NCI-H2227 treated with DMSO at 0.1 percent for 48 hours (cell line): ENCODE measurements around the gene CRYGN.

Source experiments
- DNase-seq: peaks from one replicate; lab custom pipeline; 2025; lab: John Stamatoyannopoulos, UW

CRYGN gene

DNA sequence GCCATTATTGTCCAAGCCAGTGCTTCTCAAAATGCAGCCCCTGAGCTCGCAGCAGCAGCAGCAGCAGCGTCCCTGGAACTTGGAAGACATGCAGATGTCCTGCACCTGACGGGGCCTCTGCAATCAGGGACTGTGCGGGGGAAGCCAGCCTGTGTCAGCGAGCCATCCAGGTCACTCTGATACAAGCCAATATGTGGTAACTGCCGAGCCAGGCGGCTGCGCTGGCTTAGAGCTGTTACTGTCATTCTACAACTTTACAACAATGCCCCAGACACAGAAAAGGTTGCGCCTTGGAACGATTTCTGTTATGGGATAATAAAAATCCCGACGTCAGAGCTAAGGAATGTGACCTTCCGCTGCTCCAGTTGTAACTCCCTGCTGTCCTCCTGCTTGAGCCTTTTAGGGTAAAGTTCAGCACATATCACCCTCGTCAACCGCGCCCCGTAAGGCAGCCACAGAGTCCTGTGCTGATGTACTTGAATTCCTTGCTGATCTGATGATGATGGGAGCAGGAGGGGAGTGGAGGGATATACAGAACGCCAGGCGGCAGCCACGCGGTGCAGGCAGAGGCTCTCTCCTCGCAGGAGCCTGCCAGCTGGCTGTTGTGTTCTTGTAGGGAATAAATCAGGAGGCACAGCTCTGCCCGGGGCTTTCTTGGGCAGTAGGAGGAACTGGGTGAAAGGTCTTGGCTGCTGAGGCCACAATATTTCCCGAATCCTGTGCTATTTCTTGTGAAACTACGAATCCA, 20.0 kb upstream of the CRYGN start:
- DNase-seq, result peak; percentile 39

DNA sequence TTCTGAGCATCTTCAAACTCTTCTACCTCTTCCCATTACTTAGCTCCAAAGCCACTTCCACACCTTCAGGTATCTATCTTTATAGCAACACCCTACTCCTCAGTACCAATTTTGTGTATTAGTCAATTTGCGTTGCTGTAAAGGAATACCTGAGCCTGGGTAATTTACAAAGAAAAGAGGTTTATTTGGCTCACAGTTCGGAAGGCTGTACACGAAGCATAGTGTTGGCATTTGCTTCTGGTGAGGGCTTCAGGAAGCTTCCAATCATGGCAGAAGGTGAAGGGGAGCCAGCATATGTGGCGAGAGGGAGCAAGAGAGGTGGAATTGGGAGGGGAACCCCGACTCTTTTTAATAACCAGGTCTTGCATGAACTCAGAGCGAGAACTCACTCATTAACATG, 17.6 kb upstream of the CRYGN start:
- DNase-seq, result no peak

DNA sequence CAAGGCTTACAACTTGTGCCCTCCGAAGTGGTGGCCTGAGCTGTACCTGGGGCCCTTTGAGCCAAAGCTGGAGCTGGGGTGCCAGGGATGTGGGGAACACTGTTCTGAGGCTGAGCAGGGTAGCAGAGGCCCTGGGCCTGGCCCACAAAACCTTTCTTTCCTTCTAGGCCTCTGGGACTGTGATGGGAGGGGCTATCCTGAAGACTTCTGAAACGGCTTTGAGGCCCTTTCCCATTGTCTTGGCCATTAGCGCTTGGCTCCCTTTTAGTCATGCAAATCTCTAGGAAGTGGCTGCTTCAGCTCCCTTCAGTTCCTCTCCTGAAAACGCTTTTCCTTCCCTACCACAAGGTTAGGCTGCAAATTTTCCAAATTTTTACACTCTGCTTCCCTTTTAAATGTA, 16.8 kb upstream of the CRYGN start:
- DNase-seq, result no peak

DNA sequence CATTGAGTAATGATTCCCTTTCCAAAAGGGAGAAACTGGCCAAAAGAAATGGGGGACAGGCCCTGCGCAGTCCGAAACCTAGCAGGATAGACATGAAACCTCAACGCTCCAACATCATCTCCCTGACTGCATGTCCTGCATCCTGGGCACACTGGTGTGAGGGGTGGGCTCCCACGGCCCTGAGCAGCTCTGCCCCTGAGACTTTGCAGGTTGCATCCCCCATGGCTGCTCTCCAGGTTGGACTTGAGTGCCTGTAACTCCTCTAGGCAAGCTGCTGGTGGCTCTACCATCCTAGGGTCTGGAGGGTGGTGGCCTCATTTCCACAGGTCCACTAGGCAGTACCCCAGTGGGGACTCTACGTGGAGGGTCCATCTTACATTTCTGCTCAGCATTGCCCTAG, 16.3 kb upstream of the CRYGN start:
- DNase-seq, result no peak

DNA sequence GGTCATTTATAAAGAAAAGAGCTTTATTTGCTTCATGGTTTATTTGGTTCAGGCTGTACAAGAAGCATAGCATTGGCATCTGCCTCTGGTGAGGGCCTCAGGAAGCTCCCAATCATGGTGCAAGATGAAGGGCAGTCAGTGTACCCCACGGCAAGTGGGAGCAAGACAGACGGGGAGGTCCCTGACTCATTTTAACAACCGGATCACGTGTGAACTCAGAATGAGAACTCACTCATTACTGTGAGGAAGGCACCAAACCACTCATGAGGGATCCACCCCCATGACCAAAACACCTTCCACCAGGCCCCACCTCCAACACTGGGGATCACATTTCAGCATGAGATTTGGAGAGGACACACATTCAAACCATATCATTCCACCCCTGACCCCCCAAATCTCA, 15.7 kb upstream of the CRYGN start:
- DNase-seq, result no peak

DNA sequence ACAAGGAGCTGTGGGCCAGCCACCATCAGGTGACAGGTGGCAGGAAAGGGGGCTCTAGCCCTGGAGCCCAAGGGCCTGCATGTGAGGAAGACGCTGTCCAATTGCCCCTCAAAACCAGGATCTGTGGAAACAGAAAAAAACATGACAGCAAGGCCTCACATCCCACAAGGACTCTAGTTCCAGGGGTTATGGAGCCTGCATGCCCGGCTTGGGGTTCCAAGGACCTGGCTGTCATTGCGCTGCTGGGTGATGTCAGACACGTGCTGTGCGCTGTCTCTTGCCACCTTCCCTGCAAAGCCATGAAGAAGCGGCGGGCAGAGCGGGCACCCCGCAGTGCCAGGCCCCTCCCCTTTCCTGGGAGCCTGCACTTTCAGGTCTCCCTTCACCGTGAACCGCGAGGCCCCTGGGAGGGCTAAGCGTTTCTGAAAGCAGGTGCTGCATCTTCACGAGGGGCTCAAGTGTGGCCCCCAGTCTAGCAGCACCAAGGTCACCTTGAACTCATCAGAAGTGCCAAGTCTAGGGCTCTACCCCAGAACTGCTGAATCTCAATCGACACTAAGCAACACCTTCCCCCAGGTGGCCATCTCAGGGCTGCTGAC, 15.1 kb upstream of the CRYGN start:
- no peak for DNase-seq

DNA sequence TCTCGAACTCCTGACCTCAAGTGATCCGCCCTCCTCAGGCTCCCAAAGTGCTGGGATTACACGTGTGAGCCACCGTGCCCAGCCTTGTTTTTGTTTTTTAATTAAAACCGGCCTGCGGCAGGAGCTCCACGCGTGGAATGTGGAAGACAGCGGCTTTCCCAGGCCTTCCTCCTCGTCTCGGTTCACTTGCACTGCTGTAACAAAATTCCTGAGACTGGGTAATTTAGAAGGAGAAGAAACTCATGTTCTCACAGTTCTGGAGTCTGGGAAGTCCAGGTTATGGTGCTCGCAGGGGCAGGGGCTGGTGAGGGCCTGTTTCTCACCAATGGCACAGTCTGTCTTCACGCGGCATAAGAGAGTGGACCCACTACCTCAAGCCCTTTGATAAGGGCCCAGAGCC, 14.4 kb upstream of the CRYGN start:
- DNase-seq, result no peak

DNA sequence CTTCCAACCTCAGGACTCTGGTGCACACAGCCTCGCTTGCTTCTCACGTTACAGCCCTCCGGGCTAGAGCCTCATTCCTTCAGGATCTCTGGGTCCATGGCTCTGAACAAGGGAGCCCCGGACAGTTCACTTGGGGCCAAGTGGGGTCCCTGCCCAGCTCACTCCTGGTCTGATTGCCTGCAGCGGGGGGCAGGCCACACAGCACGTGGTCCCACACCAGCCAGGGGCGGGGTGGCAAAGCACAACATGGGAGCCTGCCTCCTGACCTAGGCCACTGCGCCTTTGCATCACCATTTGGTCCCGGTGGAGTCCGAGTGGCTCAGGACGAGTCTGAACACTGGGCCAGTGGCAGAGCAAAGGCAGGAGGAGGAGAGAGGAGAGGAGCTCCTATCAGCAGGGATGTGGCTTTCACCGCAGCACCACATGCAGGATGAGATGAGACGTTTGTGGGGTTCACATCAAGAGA, 13.4 kb upstream of the CRYGN start:
- DNase-seq, result no peak

DNA sequence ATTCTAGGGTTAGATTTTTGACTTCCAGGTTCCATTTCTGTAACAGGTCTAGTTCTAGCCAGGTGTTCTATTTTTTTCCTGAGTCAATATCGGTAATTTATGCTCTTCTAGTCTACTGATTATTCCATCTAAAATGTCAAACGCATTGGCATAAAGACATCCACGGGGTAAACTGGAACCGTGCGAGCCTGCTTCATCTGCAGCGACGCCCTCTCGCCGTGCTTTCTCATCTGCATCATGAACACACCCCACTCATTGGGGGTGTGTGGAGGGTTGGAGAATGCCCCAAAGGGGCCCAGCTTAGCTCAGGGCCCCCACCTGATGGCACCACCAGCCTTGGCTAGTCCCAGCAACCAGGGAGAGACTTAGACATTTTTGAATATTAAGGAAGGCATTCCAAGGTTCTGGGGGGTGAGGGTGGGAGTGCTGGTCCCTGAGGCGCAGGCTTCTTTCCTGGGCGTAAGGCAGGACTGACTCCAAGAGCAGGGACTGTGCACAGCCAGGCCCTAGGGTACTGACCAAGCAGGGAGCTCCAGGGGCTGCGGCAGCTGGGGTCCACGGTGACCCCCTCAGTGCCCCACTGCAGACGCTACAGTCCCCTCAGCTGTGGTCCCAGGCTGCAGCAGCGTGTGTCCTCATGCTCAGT, 12.9 kb upstream of the CRYGN start:
- DNase-seq, result no peak

DNA sequence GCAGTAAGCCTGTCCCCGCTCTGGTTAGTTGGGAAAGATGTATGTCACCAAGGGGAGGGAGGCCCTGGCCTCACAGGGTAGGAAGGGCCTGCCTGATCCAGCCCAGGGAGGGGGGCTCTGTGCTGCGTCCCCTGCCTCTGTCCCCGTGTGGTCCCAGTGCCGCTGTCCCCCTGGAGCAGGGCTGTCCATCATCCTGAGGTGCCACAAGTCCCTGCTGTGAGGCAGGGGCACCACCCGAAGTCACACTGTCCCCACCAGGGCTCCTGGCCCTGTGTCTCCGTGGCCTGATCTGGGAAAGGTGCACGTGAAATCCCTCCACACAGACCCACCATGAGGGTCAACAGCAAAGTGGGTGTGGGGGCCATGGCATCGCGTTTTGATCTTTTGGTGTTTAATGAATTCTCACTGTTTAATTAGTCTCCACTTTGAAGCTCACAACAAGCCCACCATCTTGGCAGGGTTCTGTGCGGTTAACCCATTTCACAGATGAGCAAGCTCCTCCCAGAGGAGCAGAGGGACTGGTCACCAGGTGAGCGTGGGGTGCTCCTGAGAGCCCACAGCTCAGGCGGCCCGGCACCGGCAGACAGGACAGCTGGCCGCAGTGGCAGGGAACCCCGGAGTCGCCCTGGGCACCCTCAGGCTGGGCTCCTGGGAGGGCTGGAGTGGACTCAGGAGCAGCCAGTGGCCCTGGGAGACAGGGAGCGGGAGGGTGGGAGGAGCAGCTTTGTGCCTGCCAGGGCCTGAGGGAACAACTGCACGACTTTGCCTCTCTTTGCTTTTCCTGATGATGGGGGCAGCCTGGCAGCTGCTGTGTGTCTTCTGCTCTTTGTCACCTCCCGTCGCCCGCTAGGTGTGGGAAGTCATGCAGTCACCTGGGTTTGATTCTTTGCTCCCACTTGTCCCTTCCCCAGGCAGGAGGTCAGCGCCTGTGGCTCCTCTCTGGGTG, 12.0 kb upstream of the CRYGN start:
- DNase-seq, result no peak

DNA sequence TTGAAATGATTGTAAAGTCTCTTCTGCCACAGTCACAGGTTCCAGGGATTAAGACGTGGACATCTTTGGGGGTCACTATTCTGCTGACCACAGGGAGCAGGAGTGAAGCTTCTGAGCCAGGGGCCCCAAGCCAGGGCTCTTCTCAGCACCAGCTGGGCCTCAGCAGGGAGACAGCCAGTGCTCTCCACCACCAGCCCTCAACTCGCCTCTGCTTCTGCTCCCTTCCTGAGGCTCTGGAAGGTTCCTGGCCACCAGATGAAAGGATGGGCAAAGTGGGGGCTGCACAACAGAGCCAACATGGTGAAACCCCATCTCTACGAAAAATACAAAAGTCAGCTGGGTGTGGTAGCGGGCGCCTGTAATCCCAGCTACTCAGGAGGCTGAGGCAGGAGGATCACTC, 11.2 kb upstream of the CRYGN start:
- no peak for DNase-seq

DNA sequence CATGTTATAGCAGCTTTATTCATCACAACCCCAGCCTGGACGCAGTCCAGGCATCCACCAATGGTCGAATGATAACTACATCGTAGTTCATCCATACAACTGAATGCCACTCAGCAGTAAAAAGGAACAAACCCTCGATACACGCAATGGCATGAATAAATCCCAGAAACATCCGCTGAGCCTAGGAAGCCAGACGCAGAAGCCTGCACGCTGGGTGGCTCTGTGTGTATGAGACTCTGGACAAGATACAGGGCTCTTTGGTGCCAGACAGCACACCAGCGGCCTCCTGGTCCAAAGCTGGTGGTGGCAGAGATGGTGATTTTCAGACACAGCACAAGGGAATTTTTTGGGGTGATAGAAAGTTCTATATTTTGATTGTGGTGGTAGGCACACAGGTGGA, 10.0 kb upstream of the CRYGN start:
- no peak for DNase-seq

DNA sequence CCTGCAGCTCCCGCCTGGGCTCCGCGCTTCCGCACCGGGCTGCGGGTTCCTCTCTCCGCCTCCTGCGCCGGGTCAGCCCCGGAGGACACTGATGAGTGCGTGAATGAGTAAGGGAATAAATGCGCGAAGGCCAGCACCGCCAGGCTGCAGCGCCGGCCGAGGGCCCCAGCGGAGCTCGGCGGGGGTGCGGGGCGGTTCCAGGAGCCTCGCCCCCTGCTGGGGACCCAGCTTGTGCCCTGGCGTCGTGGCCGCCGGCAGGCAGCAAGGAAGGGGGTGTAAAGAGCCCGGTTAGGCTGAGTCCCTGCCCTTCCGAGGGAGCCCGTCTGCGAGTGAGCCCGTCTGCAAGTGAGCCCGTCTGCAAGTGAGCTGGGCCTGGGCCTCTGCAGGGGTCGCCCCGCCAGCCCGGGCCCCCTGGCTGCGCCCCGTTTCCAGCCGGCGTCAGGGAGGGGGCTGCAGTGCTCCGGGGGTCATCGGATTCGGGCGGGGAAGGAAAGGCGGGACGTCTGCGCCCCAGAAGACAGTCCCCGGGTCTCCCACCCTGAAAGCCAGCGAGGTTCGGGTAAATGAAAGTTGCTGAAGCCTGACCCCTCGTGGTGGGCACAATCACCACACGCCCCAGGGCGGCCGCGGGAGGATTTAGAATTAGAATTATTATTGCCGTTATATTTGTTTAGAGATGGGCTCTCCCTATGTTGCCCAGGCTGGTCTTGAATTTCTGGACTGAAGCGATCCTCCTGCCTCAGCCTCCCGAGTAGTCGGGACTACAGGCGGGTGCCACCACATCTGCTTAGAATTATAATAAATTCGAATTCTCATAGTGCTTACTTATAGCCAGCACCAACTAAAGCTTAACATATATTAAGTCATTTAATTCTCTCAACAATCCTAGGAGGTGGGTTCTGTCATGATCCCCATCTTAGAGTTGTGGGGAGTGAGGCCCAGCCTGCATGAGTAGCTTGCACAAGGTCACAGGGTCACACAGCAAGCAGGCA, 8.6 kb upstream of the CRYGN start:
- DNase-seq, result peak; percentile 53

DNA sequence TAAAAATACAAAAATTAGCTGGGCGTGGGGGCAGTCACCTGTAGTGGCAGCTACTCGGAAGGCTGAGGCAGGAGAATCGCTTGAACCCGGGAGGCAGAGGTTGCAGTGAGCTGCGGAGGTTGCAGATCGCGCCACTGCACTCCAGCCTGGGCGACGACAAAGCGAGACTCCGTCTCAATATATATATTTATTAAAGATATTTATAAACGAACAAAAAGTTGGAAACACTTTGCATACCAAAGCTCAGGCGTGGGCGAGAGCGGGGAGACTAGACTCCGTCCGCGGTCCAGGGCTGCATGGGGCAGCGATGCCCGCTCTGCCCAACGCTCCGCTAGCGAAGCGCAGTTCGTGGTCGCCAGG, 7.9 kb upstream of the CRYGN start:
- DNase-seq, result no peak

DNA sequence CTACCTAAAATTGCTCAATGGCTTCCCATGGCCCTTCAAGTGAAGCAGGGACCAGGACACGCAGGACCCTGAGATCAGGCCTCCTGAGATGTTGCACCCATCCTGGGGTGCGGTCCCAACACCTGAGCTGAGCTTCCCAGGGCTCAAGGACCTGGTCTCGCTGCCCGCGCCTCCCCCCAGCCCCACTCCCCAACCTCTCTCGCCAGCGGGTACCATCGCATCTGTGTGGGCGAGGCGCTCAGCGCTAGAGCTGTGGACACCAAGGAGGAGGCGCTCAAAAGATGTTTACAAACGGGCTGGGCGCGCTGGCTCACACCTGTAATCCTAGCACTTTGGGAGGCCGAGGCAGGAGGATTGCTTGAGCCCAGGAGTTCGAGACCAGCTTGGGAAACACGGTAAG, 7.4 kb upstream of the CRYGN start:
- DNase-seq, result no peak

DNA sequence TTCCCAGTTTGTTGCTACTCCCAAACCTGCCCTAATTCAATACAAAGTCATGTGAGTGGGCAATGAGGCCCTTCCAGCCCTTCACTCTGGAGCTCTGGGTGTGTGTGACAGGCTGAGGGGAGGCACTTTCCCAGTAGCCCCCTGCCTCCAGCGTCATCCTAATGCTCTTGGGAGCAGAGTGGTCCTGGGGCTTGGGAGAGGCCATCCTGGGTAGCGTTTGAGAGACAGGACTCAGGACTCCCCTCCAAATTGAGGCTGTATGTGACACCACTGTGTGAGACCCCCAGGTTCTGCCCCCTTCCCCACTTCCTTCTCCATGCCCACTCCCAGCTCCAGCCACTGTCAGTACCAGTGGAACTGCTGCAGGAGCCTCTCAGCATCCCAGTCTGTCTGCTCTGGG, 6.5 kb upstream of the CRYGN start:
- no peak for DNase-seq

DNA sequence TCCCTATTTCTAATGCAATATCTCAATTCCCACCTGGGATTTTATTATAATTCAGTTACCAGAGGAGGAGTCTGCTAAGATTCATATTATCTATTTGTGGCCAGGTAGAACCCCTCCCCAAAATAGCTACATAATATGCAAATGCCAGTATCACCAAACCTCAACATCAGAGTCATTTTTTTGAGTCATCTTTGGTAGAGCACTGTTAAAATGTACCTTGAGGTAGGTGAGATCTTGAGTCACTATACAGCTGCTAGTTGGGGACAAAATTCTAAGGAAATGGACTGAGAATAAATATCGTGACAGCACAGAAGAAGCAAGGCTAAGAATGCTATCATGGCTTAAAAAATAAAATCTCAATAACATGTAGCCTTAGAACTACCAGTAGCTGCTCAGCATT, 4.7 kb upstream of the CRYGN start:
- DNase-seq, result no peak

DNA sequence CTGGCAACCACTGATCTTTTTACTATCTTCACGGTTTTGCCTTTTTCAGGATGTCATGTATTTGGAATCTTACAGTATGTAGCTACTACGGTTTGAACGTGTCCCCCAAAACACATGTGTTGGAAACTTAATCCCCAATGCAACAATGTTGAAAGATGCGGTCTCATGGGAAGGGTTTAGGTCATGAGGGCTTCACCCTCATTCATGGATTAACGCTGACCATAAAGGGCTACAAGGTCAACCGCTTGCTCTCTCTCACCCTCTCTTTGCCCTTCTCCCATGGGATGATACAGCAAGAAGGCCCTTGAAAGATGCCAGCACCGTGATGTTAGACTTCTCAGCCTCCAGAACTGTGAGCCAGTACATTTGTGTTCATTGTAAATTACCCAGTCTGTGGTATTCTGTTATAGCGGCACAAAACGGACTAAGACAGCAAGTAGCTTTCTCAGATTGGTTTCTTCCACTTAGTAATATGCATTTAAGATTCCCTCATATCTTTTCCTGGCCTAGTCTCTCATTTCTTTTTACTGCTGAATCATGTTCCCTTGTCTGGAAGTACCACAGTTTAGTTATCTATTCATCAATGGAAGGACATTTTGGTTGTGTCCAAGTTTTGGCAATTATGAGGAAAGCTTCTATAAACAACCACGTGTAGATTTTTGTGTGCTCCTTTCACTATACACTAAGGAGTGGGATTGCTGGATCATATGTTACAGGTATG, 3.0 kb upstream of the CRYGN start:
- DNase-seq, result no peak

DNA sequence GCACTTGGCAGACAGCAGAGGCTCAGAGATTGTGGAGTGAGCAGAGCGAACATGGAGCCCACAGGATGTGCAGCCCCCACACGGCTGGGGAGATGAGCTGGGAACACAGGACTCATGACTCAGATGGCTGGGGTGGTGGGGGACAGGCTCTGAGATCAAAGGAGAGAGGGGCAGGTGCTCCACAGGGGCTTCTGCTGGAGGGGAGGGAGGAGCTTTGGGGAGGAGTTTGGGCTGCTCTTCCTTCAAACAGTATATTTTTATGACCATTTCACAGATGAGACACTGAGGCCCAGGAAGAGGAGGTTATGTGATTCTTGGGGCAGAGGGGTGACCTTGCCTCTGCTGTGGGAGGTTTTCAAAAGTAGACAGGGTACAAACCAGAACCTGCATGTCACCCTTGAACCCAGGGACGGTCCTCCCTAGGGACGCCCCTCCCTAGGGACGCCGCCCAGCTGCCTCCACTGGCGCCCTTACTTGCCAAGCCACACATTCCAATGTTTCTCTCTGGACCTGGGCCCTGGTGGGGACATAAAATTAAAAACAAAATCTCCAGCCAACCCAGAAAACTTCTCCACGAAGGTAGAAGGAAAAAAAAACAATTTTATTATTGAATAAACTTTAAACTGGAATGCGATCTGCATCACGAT, 981 bp upstream of the CRYGN start:
- DNase-seq, result no peak
